Measurements from ENCODE around the gene FER1L5.

The FER1L5 gene

DNA sequence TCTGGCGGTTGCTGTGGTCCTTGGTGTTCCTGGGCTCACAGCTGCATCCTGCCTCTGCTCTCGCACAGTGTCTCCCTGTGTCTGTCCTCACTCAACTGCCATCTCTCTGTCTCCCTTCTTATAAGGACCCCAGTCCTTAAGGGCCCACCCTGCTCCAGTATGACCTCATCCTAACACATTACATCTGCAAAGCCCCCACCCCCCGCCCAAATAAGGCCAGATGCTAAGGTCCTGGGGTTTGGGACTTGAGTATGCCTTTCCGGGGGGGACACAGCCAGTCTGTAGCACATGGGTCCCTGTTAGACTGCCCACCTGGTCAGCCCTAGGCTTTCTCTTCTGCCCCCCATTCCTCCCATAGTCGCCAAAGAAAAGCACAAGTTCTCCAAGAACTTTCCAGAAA is 40.7 kb downstream of the FER1L5 start:
- DNase-seq: no peak

DNA sequence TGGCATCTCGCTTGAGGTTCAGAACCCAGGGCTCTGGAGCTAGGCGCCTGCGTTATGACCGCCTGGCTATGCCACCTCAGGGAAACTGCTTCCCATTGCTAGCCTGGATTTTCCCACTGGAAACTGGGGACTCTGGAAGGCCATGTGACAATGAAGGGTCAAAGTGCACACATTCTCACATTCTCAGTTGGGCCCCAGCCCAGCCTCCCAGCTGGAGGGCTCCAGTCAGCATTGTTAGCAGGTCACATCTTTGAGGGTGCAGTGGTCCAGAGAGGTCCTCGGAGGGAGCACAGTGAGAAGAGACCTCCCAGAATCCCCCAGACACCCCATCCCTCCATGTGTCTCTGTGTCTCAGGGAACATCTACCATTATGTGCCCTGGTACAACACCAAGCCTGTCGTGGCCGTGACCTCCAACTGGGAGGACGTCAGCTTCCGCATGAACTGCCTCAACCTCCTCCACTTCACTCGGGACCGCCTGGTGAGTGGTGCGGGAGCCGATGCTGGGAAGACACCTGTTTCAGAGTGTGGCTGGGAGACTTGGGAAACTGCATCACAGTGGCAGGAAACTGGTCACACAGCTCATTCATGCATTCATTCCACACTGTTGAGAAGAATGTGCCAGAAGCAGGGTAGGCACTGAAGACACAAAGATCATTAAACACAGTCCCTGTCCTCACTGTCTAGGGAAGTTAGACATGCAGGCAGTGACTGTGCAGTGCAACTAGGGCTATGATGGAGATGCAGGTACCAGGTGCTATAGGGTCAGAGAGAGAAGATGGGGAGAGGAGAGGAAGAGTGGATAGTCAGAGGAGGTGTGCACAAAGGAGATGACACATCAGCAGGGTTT is 41.6 kb downstream of the FER1L5 start:
- no peak for DNase-seq

DNA sequence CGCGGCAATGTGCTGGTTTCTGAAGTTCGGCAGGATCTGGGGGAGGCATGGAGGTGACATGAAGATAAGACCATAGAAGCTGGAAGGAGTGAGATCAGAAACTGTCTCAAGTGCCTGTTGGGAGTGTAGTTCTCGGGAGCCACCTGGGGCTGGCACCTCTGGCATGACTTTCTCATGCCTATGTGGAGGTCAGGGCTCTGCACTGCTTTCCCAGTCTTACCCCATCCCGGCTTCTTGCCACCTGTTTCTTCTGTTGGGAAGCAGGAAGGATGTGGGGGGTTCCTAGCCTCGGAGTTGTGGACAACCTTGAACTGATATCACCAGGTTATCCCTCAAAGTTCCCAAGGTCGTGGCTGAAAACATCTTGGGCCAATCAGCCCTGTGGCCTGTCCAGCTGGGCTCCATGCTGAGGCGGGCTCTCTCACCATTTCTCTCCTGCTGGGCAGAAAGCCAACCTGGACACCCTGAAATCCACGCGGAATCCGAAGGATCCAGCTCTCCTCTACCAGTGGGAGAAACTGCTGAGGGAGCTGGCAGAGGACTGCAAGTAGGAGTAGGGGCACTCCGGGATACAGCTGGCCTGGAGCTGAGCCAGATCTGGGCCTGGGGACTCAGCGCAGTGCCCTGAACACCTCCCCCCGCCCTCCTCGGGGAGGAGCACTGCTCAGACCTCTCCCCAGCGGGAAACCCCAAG is 42.5 kb downstream of the FER1L5 start:
- DNase-seq: no peak

DNA sequence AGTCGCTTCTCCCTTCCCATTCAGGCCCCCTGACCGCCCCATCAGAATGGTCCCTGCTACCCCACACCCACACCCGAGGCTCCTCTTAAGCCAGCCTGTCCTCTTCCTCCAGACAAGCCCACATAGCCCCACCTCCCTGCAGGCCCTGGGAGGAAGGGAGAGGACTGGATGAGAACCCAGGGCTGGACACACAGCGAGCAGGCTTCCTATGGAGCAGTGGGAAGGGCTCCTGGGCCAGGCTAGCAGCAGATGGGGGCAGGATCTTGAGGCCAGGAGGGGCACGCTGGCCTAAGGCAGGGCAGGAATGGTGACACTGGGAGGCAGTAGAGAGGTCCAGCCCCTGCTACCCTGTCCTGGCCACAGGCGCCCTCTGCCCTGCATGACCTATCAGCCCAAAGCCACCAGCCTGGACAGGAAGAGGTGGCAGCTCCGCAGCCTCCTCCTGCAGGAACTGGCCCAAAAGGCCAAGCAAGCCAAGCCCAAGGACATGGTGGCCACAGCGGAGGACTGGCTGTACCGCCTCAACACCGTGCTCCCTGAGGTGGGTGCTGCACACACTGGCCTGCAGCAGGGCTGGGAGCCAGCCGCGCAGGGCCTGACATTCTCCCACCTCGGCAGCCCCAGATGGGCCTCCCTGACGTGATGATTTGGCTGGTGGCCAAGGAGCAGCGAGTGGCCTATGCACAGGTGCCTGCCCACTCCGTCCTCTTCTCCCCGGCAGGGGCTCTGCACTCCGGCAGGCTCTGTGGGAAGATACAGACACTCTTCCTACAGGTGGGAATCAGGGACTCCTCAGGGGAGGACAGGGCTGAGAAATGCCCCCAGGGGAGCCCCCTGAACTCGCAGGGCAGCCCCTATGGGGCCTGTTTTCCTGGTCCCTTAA is 43.3 kb downstream of the FER1L5 start:
- DNase-seq: no peak

DNA sequence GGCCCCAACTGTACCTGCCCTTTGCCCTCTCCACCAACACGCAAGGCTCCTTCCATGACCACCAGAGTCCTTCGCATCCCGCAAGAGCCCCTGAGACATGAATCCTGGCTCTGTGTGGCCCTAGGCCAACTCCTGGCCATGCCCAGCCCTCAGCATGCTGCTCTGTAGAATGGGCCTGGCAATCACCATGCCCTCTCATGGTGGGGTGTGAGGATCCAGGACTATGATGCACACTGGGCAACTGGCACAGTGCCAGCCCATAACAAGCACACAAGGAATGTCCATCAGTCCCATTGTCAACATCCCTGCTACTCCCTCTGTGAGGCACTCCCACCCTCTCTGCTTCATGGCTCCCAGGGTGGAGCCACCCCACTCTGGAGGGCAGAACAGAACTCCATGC is 44.7 kb downstream of the FER1L5 start:
- DNase-seq: no peak

DNA sequence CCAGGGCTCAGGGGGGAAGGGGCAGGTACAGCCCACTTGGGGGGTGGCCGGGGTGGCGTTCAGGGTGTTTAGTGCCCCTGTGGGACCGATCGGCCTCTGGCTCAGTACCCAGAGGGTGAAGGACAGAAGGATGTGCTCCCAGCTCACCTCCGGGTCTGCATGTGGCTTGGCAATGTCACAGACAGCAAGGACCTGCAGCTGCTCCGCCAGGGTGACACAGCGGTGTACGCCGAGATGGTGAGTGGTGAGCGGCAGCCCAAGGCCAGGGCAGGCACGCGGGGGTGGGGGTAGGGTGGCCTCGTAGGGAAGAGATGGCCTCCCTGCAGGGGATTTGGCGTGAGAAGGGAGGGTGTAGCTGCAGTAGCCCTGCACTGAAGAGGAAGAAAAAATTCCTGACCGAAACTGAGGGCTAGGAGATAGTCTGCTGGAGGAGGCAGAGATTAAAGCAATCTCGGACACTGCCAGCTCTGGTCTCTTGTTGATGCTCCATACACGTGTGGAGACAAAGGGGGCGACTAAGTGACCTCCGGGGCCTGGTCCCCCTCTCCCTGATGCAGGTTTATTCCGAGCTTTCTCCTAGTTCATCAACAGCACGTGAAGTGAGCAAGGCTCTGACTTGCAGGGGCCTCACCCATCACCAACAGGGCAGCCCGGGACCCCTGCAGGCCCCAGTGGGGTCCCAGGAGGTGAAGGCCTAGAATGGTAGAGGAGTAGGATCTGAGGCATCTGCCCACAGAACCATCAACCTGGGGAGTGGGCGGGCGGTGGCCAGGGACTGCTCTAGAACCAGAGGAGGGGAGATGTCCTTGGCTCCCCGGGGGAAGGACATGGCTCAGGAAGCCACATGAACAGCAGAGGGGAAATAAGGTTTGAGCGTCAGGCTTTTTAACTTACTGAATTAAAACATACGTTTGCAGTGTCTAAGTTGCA is 45.4 kb downstream of the FER1L5 start:
- DNase-seq: no peak

DNA sequence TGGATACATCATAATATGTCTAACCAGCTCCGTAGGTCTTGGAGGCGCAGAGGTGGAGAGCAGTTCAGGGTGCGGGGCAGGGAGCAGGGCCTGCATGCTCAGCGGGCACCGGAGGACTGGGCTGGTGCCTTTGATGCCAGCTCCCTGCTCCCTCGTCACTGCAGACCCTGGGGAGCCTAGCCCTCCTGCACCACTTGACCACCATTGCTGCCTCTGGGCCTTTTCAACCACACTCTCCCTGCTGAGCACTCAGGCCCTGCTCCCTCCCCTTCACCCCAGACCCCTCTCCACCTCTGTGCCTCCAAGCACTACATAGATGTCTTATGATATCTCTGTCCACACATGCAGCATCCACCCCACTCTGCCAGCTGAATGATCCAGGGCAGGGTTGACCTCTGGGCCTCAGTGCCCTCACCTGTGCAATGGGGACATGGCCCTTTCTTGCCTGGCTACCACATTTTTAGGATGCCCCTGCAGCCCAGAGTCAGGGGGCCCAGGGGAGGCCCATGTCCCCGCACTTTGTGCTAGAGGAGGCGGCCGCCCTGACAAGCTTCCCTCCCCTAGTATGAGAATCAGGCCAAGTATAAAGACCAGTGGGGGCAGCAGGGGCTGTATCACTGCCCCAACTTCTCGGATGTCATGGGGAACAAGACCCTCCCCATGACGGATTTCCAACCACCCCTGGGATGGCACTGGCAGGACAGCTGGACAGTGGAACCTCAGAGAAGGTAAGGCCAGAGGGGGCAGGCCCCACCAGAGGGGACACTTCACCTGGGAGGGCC is 46.3 kb downstream of the FER1L5 start:
- DNase-seq: no peak

DNA sequence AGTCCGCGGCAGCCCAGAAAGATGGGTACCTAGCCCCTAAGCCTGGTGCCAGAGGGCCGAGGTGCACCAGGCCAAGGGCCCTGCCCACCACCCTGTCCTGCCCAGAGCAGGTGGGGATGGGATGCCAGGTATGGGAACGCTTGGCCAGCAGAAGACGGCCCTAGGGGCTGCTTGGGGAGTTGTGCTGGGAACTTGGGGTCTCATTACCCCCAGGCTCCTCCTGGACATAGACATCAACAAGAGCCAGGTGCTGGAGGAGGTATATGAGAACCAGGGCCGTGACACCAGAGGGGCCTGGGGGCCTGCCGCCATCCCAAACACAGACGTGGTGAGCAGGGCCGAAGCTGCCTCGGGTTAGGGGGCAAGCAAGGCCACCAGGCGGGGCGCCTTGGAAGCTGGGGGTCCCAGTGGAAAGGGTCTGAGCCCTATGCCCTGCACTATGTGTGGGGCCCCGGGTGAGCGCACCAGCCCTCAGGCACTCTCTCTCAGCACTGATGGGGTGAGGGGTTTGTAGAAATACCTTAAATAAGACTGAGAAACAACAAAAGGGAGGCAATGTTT is 46.9 kb downstream of the FER1L5 start:
- DNase-seq: no peak

DNA sequence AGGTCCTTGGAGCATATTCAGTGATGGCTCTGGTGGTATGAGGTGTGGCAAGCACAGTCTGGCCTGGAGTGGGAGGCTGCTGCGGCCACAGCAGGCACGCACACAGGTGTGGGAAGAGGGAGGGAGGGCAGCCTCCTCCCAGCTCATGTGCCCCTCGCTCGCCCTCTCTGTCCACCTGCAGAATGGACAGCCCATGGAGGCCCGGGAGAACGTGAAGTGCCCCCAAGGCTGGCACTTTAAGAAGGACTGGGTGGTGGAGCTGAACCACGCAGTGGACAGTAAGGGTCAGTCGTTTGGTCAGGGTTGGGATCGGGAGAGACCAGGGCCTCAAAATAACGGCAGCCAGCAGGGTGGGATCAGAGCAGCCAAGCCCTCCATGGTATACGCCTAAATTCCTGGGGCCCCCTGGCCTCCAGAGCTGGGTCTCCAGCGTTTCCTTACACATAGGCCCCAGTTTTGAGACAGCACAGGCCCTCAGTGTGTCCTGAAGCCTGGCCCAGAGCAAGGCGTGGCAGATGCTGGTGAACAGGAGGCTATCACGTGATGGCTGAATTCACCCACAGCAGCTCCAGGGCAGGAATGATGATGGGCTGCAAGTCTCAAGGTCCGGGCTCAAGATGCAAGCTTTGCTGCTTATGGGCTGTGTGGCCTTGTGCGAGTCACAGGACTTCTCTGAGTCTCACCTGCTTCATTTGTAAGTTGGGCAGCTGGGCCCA is 47.9 kb downstream of the FER1L5 start:
- DNase-seq: no peak

DNA sequence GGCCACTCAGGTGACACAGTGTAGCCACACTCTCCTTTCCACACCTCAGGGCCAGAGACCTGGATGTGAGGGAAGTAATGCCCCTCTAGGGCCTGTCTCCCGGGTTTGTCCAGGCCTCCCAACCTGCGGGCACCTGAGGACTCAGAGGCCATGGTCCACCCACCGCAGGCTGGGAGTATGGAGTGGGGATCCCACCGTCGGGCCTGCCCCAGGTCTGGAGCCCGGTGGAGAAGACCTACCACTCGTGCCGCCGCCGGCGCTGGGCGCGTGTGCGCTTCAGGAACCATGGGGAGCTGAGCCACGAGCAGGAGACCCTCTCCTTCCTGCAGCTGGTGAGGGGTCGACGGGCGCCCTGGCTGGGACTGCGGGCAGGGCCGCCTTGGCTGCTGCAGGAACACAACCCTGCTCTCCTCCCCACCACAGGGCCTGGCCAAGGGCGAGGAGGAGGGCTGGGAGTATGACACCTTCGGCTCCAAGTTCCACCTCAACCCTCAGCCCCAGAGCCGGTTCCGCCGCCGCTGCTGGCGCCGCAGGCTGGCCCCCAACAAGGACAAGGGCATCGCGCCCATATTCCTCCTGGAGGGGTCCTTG is 48.6 kb downstream of the FER1L5 start:
- no peak for DNase-seq

DNA sequence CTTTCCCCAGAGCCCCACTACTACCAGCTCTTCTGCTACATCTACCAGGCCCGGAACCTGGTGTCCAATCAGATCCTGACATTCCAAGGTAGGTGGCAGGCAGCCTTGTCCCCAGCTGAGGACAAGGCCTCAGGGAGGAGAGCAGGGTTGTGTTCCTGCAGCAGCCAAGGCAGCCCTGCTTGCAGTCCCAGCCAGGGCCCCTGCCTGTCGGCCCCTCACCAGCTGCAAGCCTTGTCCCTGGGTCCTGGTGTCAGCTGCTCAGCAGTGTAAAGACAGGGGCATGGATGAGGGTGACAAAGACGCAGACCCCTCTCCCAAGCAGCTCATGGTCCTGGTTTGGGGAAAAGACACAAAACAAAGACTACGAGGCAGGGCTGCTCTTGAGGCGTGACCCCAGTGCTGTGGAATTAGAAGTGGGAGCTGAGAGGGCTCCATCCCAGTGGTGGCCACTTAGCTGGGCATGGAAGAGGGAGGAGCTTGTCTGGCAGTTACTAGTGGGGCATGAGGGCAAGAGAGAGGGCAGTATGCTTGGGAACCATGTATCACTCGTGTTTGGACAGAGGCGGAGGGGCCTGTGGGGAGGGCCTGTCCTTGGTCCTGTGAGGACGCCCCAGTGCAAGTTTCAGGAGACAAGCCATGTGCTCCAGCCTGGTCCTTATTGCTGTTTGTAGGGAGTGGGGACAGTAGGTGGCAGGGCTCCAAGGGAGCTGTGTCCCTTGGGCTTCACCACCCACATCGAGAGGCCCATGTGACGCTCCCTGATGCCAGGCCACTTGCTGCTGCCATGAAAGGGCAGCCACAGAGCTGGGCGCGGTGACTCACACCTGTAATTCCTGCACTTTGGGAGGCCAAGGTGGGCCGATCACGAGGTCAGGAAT is 49.8 kb downstream of the FER1L5 start:
- no peak for DNase-seq

DNA sequence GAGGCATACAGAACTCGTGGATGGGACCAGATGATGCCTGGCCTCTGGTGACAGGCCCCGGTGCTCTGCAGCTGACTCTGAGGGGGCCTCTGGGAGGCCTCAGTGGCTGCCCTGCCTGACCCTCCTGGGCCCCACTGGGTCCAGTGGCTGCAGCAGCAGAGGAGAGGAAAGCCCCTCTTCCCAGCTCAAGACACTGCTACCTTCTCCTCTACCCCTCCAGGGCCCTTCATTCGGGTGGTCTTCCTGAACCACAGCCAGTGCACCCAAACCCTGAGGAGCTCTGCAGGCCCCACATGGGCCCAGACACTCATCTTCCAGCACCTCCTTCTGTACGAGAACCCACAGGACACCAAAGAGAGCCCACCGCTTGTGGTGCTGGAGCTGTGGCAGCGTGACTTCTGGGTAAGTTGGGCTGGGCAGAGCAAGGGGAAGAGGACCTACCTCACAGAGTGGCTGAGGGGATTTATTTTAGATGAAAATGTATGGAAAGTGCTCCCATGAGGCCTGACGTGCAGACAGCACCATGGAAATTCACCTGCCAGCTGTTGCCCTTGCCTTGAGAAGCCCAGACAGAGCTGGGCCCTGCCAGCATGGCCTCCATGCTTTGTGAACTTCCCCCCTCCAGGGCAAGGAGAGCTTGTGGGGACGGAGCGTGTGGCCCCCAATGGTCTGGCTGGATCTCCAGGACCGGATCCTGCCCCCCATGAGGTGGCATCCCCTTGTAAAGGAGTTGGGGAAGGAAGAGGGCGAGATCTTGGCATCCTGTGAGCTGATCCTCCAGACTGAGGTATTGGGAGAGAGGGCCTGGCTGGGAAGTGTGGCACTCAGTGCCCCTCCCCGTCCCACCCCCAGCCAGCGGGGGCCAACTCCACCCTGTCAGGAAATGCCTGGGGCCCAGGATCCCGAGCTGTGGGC is 51.0 kb downstream of the FER1L5 start:
- DNase-seq: no peak

DNA sequence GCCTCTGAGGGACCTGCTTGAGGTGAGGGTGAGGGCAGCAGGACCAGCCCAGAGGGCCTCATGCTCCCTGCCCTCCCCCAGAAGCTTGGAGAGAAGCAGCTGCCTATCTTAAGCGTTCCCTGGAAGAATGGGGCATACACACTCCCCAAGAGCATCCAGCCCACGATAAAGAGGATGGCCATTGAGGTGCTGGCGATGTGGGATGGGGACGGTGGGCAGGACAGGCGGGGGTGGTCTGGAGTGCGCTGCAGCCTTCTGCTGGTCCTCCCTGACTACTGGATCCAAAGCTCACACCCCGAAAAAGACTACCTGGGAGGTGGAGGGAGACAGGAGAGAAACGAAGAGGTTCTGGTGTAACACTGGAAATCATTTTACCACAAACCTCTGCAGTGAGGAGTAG is 51.7 kb downstream of the FER1L5 start:
- DNase-seq: no peak

DNA sequence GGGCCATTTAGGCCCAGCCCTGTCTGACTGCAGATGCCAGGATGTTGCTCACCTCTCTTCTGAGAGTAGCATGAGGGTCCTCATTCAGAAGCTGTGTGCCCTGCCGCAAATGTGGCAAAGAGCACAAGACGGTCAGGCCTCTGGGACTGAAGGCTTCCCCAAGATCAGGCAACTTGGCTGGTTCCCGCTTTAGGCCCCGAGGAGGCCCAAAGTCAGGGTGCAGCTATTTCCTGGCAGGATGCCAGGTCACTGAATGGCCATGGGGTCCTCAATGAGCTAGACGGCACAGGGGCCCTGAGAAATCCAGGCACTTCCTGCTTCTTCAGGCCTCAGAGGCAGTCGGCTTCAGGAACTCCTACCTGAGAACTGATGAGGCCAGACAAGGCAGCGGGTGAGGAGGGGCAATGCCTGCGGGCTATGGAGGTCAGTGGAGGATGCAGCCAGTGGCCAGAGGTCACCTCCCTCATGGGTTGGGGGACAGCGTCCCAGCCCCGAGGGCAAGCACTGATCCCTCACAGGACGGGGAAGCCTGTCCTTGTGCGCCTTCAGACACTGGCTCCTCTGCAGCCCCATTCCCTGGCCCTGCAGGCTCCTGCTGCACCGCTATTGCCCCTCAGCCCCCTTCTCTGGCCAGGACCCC is 52.4 kb downstream of the FER1L5 start:
- DNase-seq: no peak

DNA sequence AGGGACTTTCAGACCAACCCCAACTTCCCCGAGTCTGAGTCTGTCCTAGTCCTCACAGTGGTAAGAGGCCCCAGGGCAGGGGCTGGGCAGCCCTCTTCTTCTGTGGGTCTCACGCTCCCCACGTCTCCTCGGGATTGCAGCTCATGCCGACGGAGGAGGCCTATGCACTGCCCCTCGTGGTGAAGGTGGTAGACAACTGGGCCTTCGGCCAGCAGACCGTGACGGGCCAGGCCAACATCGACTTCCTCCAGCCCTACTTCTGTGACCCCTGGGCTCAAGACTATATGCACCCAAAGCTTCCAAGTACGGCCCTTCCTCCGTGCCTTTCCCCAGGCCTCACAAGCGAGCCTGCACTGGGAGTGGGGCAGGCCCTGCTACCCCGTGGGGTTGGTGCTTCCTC is 53.0 kb downstream of the FER1L5 start:
- no peak for DNase-seq

DNA sequence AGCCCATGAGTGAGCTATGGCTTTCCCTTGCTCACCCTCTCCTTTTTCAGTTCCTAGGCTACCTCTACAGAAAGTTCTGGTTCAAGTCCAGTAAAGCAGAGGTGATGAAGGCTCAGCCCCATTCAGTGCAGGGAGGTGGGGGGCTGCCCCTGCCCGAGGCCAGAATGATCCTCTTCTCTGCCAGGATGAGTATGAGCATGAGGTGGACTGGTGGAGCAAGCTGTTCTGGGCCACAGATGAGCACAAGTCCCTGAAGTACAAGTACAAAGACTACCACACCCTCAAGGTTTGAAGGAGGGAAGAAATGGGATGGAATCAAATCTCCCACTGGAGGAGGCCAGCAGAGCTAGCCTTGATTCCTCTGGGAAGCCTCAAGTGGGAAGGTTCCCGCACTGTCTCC is 54.9 kb downstream of the FER1L5 start:
- DNase-seq: no peak

DNA sequence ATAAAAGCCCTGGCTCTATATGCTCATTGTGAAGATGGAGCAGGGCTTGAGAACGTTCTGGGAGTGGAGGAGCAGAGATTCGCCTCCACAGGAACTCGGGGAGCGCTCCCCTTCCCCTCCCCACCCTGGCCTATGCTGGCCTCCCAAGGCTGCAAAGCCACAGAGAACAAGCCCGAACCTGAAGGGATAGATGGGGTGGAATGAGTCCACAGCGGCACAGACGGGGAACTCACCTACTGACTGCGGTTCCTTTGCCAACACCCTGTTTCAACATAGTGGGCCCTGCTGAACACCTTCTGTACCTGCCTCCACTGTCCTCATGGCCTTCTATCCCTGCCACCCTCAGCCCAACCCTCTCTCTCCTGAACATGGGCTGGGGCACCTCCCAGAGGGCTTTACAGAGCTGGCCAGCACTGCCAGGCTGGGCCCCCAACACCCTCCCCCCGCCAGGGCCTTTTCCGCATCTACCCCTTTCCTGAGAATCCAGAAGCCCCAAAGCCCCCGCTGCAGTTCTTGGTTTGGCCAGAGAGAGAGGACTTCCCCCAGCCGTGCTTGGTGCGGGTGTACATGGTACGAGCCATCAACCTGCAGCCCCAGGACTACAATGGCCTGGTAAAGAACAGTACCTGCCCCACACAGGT is 55.8 kb downstream of the FER1L5 start:
- DNase-seq: no peak

Measured in NCI-H2081 treated with DMSO at 0.1 percent for 48 hours (cell line).